Germinal center (tissue), 1 donor: ENCODE measurements around the gene GABBR2.

Experiments
- DNase-seq: peaks from one replicate; pipeline ENCODE4 v3.0.0; 2012; ENCODE audit warnings: mixed read lengths, low spot score

GABBR2 gene

DNA sequence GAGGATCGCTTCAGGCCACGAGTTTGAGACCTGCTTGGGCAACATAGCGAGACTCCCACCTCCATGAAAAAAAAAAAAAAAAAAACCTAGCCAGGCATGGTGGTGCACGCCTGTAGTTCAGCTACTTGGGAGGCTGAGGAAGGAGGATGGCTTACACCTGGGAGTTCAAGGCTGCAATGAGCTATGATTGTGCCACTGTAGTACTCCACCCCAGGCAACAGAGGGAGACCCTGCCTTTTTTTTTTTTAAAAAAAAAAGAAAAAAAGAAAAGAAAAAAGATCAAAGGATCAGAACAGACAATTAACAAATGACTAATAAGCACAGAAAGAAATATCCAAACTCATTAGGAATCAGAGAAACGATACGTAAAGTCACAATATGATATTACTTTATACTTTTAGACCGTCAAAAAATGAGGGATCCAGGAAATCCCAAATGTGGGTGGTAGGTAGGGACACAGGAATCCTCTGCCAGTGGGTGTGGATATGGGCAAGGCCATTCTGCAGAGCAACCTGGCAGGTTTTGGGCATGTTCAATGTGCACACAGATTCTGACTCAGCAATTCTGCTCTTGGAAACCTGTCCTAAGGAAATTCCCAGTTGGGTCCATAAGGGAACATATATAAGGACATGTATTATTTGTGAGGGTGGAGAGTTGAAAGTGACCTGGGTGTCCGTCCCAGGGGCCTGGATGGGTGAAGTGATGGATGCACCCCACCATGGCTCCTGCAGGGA, 308.6 kb downstream of the GABBR2 start:
- no peak for DNase-seq

GRCh38 chr9:98396656-98397055, 312.1 kb downstream of the GABBR2 start:
- DNase-seq: no peak

- no peak for DNase-seq
Measured at GRCh38 chr9:98396236-98396635, 312.5 kb downstream of the GABBR2 start.

GRCh38 chr9:98391867-98392266, 316.9 kb downstream of the GABBR2 start:
- peak; percentile 25 for DNase-seq

GRCh38 chr9:98391406-98391805, 317.3 kb downstream of the GABBR2 start:
- DNase-seq: no peak

GRCh38 chr9:98385751-98386150, 323.0 kb downstream of the GABBR2 start:
- no peak for DNase-seq

GRCh38 chr9:98383758-98384157, 325.0 kb downstream of the GABBR2 start:
- DNase-seq: no peak

- DNase-seq: peak; percentile 63
Measured at GRCh38 chr9:98381311-98382103, 327.2 kb downstream of the GABBR2 start.

GRCh38 chr9:98380065-98380681, 328.6 kb downstream of the GABBR2 start:
- DNase-seq: peak; percentile 59

DNA sequence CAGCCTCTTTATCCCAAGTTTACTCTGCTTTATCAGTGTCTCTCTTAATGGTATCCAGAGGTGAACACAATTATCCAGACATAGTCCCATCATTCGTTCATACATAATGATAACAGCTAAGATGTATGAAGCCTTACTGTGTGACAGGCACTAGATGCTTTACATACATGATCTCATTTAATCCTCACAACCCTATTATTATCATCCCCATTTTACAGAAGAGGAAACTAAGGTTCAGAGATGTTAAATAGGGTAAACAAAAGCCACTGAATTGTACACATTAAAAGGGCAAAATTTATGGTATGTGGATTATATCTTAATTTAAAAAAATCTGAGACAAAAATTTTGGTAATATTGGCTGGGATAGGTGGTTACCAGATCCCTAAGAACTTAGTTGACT, 329.2 kb downstream of the GABBR2 start:
- no peak for DNase-seq

GRCh38 chr9:98378794-98379193, 329.9 kb downstream of the GABBR2 start:
- DNase-seq: no peak

DNA sequence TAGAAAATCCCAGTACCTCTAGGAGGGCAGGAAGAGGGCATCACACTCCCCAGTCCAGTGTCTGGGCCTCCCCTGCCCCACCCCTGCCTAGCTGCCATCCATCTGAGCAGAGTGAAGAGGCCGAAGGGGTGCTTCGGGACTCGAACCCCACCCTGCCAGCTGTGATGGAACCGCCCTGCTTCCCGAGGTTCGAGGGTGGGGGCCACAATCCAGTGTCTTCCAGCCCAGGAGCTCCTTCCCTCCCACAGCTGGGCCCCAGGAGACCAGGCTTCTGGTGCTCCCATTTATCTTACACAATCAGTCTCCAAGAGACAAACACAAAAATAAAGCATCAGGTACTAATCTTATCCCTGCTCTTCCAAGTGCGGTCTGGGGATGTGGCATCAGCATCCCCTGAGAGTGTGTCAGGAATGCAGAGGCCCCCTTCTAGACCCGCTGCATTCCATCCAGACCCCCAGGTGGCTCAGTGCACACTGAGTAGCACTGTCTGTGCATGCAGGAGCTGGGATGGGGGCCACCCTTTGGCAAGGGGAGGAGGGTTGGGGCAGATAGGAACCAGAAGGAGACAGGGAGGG, 330.4 kb downstream of the GABBR2 start:
- DNase-seq: no peak

DNA sequence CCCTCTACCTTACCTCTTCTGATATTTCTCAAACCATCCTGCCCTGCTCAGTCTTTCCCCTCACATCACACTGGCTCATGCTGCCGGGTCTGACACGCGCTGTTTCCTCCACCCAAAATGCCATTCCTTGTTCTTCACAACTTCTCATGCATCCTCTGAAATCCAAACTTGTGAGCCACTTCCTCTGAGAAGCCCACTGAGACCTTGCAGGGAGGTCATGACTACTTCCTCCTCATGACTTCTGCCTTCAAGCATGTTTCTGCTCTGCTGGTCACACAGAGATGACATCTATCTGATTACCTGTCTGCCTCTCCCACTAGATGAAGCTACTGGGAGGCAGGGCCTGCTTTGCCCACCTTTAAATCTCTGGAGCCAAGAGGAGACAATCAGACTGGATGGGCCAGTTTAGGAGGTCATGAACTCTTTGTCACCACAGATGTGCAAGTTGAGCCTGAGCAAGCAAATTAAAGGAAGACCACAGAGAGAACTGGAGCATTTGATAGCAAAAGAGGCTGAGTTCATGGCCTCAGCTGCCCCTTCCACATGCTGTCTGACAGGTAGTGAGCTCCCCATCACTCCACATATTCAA, 333.5 kb downstream of the GABBR2 start:
- peak; percentile 74 for DNase-seq

DNA sequence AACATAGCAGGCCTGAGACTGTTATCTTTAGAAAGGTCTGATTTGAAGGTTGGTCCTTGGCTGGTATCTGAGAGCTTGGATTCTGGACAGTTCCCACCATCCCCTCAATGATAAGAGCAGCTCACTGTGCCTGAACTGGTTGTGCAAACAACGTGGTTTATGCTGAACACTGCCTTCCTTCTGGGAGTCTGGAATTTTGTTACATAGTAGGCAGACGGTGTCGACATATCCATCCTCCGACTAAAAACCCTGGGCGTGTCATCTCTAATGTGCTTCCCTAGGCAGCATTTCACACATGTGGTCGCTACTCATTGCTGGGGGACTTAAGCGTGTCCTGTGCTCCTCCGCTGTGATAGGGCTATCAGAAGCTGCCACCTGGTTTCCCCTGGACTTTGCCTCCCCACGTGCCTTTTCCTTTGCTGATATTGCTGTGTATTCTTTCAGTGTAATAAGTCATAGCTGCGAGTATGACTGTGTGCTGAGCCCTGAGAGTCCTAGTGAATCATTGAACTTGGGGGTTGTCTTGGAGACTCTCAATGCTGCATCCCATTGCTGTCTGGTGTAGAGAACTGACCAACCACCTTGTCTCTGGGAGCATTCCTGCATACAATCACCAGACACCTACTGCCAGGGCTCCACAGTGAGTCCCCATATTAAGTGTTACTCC, 334.2 kb downstream of the GABBR2 start:
- DNase-seq: no peak

DNA sequence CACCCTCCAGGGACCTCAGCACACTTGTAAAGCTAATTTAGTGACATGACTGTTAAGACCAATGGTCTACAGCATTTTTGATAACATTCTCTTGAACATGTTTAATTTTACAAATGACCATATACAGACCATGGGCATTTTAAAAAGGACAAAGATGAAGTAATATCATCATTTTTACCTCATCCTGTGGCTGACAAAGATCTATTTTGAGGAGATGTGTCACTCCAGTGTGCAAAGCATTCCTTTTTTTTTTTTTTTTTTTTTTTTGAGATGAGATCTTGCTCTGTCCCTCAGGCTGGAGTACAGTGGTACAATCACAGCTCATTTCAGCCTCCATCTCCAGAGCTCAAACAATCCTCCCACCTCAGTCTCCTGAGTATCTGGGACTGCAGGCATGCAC, 335.1 kb downstream of the GABBR2 start:
- no peak for DNase-seq

GRCh38 chr9:98372077-98372836, 336.5 kb downstream of the GABBR2 start:
- no peak for DNase-seq

DNA sequence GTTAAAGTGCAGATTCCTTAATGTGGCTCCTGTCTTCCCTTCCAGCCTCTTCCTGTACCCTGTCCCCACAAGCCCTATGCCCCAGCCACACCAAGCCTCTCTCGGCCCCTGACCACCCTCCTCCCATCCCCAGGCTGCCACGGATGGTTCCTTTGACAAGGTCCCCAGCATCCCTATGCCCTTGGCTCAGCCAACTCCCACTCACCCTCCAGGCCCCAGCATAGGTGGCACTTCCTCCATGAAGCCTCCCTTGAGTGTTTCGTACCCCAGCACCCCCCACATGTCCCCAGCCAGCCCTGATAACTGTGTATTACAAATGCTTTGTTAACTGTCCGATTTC, 337.8 kb downstream of the GABBR2 start:
- DNase-seq: no peak

DNA sequence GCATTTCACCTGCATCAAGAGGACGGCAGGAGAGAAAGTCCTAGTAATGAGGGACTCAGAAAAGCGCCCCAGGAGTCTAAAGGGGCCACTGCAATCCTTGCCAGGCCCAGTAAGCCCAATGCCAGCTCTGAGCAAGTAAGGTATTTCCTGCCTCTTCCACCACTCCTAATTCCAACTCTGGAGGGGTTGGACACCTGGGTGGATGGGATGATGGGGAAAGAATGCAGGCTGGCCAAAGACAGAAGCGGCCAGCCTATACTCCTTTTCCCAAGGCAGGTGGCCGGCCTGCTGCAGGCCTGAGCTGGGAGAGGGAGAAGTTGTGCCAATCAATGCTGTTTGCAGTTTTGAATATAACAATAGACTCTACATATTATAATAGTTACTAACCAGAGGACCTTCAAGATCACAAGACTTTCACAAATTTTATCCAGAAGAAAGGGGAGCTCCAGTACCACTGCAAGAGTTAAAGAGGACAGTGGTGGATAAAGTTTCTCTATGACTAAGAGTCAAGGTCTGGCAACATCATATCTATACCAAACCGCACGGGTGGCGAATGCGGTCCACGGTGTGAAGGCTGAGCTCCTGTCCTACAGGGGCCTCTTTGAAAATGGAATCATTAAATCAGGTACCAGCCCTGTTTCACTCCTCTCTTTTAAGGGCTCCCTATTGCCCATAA, 338.3 kb downstream of the GABBR2 start:
- no peak for DNase-seq

GRCh38 chr9:98369896-98370295, 338.8 kb downstream of the GABBR2 start:
- no peak for DNase-seq

- no peak for DNase-seq
Measured at GRCh38 chr9:98369471-98369870, 339.3 kb downstream of the GABBR2 start.

- no peak for DNase-seq
Measured at GRCh38 chr9:98369066-98369425, 339.7 kb downstream of the GABBR2 start.
